ENCODE data around the gene SLC2A9. TPM values are rescaled to one million over a fixed set of nuclear protein-coding genes. Genes with fewer than 3 reads are reported as not detected.

SLC2A9 gene
- total and polyA plus RNA-seq, 8 donors = 1.2 to 5.7 (median 2.4) TPM

DNA sequence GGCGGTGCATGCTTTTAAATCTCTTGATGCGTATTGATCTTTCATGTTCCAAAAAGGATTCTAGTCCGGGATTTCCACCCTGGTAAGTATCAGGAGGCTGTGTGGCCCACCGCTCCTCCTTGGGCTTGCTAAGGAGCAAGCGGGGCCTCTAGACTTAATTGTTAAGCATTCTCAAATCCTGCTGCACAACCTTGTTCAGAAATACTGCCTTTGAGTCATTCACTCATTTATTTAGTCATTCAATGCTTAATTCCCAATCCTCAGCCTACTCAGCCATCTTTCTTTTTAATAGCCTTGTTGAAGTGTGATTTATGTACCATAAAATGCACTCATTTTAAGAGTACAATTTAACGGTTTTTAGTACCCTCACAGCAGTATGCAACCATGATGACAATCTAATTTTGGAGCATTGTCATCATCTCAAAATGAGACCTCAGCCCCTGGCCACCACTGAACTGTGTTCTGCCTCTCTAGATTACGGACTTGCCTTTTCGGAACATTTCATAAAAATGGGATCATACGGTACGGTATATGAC, 15.6 kb upstream of the SLC2A9 start:
- FAIRE-seq (no peak), DNase-seq (no peak), ATAC-seq (no peak)
- H3K4me3 ChIP-seq = no peak overlapping the region
- H3K4me1 ChIP-seq = no peaks in the 10 kb centered on the region
- no peaks in the 10 kb centered on the region for H3K27me3 ChIP-seq
- intact Hi-C loops (cut with DNase I) = no loop called here
- no peak overlapping the region for H3K27ac ChIP-seq
- no peaks in the 10 kb centered on the region for H3K36me3 ChIP-seq
- 85 to 91% methylated on average over 10 of the region's 10 CpGs for WGBS, 2 donors
- TF ChIP-seq, protein P1, sequence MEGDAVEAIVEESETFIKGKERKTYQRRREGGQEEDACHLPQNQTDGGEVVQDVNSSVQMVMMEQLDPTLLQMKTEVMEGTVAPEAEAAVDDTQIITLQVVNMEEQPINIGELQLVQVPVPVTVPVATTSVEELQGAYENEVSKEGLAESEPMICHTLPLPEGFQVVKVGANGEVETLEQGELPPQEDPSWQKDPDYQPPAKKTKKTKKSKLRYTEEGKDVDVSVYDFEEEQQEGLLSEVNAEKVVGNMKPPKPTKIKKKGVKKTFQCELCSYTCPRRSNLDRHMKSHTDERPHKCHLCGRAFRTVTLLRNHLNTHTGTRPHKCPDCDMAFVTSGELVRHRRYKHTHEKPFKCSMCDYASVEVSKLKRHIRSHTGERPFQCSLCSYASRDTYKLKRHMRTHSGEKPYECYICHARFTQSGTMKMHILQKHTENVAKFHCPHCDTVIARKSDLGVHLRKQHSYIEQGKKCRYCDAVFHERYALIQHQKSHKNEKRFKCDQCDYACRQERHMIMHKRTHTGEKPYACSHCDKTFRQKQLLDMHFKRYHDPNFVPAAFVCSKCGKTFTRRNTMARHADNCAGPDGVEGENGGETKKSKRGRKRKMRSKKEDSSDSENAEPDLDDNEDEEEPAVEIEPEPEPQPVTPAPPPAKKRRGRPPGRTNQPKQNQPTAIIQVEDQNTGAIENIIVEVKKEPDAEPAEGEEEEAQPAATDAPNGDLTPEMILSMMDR (IDR thresholded peaks at IDR 0.05) = no peak
- no peaks in the 10 kb centered on the region for H3K9me3 ChIP-seq

DNA sequence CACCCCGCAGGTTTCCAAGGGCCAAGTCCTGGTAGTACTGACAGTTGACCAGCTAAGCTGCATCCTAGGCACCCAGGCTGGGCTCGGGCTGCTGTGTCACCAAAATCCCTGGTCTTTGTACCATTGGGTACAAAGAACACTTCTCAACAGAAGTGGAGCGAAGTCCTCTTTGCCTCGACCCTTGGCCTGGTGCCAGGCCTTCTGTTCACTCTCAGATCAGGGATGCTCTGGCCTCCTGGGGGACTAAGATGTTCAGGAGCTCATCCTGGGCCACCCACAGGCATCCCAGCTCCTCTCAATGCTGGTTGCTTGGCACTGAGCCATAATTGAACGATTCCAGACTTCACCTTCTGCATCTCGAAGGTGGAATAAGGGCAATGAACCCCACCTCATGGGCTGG, 13.8 kb upstream of the SLC2A9 start:
- ATAC-seq (no peak), DNase-seq (no peak), FAIRE-seq (no peak)
- H3K4me3 ChIP-seq = no peak overlapping the region
- H3K9me3 ChIP-seq = no peaks in the 10 kb centered on the region
- no peak overlapping the region for H3K27ac ChIP-seq
- TF ChIP-seq, protein P1 (IDR thresholded peaks at IDR 0.05) = no peak
- H3K36me3 ChIP-seq = no peaks in the 10 kb centered on the region
- H3K27me3 ChIP-seq = no peaks in the 10 kb centered on the region
- intact Hi-C loops (cut with DNase I) = no loop called here
- no peaks in the 10 kb centered on the region for H3K4me1 ChIP-seq
- 59 to 60% methylated on average over 6 of the region's 6 CpGs for WGBS, 2 donors

DNA sequence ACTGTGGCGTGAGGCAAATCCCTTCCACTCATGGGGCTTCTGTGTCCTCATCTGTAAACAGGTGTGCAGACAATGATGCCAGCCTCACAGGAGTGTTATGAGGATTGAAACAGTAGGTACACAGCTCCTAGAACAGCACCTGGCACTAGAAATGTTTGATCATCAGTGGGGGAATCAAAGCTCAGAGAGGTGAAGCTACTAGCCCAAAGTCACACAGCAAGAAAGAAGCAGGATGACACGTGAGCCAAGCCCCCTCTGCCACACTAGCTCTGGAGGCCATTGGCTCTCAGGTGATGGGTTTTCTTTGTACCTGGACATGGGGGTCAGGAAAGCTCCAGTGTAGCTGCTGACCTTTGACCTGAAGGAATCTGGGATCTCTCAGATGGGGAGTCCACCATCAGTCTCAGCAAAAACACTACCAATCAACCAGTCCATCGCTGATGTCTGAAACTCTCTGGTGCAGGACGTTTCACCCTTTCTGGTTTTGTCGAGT, 13.4 kb upstream of the SLC2A9 start:
- no peaks in the 10 kb centered on the region for H3K36me3 ChIP-seq
- intact Hi-C loops (cut with DNase I) = no loop called here
- no peak for ATAC-seq
- TF ChIP-seq, protein P1 (IDR thresholded peaks at IDR 0.05) = no peak
- H3K4me3 ChIP-seq = no peak overlapping the region
- no peaks in the 10 kb centered on the region for H3K9me3 ChIP-seq
- no peak for FAIRE-seq
- H3K4me1 ChIP-seq = no peaks in the 10 kb centered on the region
- H3K27me3 ChIP-seq = no peaks in the 10 kb centered on the region
- 72 to 81% methylated on average over 5 of the region's 5 CpGs for WGBS, 2 donors
- H3K27ac ChIP-seq = no peak overlapping the region
- no peak for DNase-seq

DNA sequence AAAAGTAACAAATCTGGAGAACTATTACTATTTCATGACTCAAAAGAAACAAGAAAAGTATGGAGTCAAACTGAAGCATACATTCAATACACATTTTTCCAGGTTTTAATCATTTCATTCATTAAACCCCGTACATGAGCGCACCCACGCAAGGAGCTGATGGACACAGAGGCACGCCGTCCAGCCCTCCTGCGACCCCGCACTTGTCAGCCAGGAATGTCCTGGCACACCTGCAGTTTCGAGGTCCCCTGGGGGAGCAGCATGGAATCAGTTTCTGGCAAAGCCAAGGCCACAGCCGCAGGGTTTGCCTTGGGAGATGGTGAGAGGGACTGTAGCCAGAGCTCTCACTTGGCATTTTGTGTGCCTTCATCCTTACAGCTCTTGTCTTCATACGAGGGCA, 12.8 kb upstream of the SLC2A9 start:
- 48 to 50% methylated on average over 10 of the region's 10 CpGs for WGBS, 2 donors
- no peak for ATAC-seq
- no peak for DNase-seq

More for the DNA sequence above, 12.8 kb upstream of the SLC2A9 start:
- H3K36me3 ChIP-seq = no peaks in the 10 kb centered on the region
- H3K9me3 ChIP-seq = no peaks in the 10 kb centered on the region
- FAIRE-seq = no peak
- intact Hi-C loops (cut with DNase I) = no loop called here
- H3K27me3 ChIP-seq = no peaks in the 10 kb centered on the region
- H3K4me3 ChIP-seq = no peak overlapping the region
- no peak overlapping the region for H3K27ac ChIP-seq
- TF ChIP-seq, protein P1 (IDR thresholded peaks at IDR 0.05) = no peak
- no peaks in the 10 kb centered on the region for H3K4me1 ChIP-seq

Measured in pancreas (tissue), 10 donors.